ENCODE results near the gene FANCG.

- no peak for TF ChIP-seq CTCF (IDR thresholded peaks at IDR 0.05)
- no peak for TF ChIP-seq EP300 (IDR thresholded peaks at IDR 0.05)
Observed at GRCh38 chr9:35067056-35067455, 12.7 kb downstream of the FANCG start.
